Measurements from ENCODE around the gene VARS2. TPM values are rescaled to one million over a fixed set of nuclear protein-coding genes. Genes with fewer than 3 reads are reported as not detected.
"Not testable (repeated sequence)": the region's sequence is repeated elsewhere in the genome, so short reads cannot be mapped to it uniquely, and the experiment has no call there.

Gene VARS2
- total and polyA plus RNA-seq, 2 donors (not counting 1 experiment from before 2014, with no cell fraction given) = 27.1 to 41.6 TPM

- intact Hi-C loops (cut with micrococcal nuclease) = no loop called here
- Histone ChIP-seq H3K9ac (ENCODE audit: low read length) (no peak overlapping the region), H4K20me1 (ENCODE audit: control insufficient read depth, insufficient read depth, low read length, poor library complexity, severe bottlenecking) (no peaks in the 10 kb centered on the region), H3K27me3 (replicated peaks in 1 of 4; ENCODE audit: control extremely low read depth in 1 of 4, control insufficient read depth in 3 of 4, insufficient read depth in 4 of 4, low read length in 3 of 4) (no peaks in the 10 kb centered on the region), H3K4me3 (ENCODE audit: control extremely low read depth in 1 of 5, extremely low read depth in 1 of 5, insufficient read depth in 1 of 5, low read depth in 2 of 5, low read length in 4 of 5) (no peak overlapping the region), H2AFZ (ENCODE audit: insufficient read depth, low read depth, low read length, poor library complexity, severe bottlenecking) (no peak overlapping the region), H3K79me2 (ENCODE audit: control insufficient read depth, insufficient read depth, low read length) (no peaks in the 10 kb centered on the region), H3K27ac (ENCODE audit: low read length in 2 of 2) (no peak overlapping the region), H3K4me1 (ENCODE audit: control insufficient read depth in 2 of 2, insufficient read depth in 2 of 2, low read length in 2 of 2) (peaks cover 7 to 15% of the 10 kb centered on the region in 2 donors), H3K9me3 (ENCODE audit: control extremely low read depth in 1 of 3, control insufficient read depth in 2 of 3, insufficient read depth in 1 of 3, low read length in 2 of 3) (no peaks in the 10 kb centered on the region), H3K36me3 (replicated peaks in 1 of 2; ENCODE audit: control extremely low read depth in 1 of 2, control insufficient read depth in 1 of 2, extremely low read depth in 1 of 2, insufficient read depth in 2 of 2, low read length in 1 of 2) (peaks cover 2 to 70% of the 10 kb centered on the region in 2 experiments), H3K4me2 (replicated peaks; ENCODE audit: low read depth, low read length, poor library complexity, severe bottlenecking) (no peak overlapping the region)
- H3K27me3 Mint-ChIP-seq = no peaks in the 10 kb centered on the region
- ATAC-seq (ENCODE audit: low read depth) = no peak
- ChIA-PET CTCF (interaction anchor here (0.9 to 2.9 kb wide), 3 partner anchors 151 to 169 kb away, joined by 3 to 12 read pairs (median 8); no protein-coding TSS in a partner anchor), POLR2A (interaction anchor here (0.5 kb wide), 1 partner anchor 225 kb away, joined by 3 read pairs; no protein-coding TSS in a partner anchor)
- H3K4me3 Mint-ChIP-seq = no peak overlapping the region
- TF ChIP-seq EZH2 (IDR thresholded peaks at IDR 0.05; ENCODE audit: borderline replicate concordance, insufficient read depth, low read depth, low read length, poor library complexity, severe bottlenecking) = no peak
- TF ChIP-seq CTCF (IDR thresholded peaks at IDR 0.05) = no peak
- peaks cover 17% of the 10 kb centered on the region for H3K4me1 Mint-ChIP-seq
- no peak overlapping the region for H3K27ac Mint-ChIP-seq
- H3K9me3 Mint-ChIP-seq (ENCODE audit: insufficient read depth) = no peaks in the 10 kb centered on the region
- no peak for DNase-seq
- 83% methylated on average over 1 of the region's 8 CpGs for WGBS (ENCODE audit: insufficient coverage)
These were observed 4.6 kb downstream of the VARS2 start for GRCh38 chr6:30918670-30919069.

GRCh38 chr6:30922447-30922852 lies 8.4 kb downstream of the VARS2 start:
- H3K4me3 ChIP-seq (ENCODE audit: control extremely low read depth in 1 of 5, extremely low read depth in 1 of 5, insufficient read depth in 1 of 5, low read depth in 2 of 5, low read length in 4 of 5) = no peak overlapping the region
- Mint-ChIP-seq H3K27me3 (no peaks in the 10 kb centered on the region), H3K9me3 (ENCODE audit: insufficient read depth) (no peaks in the 10 kb centered on the region), H3K4me1 (no peaks in the 10 kb centered on the region), H3K4me3 (no peak overlapping the region), H3K27ac (no peak overlapping the region)
- H3K9ac ChIP-seq (ENCODE audit: low read length) = no peak overlapping the region
- no peak for DNase-seq
- no peaks in the 10 kb centered on the region for H3K27me3 ChIP-seq (replicated peaks in 1 of 4; ENCODE audit: control extremely low read depth in 1 of 4, control insufficient read depth in 3 of 4, insufficient read depth in 4 of 4, low read length in 3 of 4)
- 87% methylated on average over 5 of the region's 7 CpGs for WGBS (ENCODE audit: insufficient coverage)
- no peaks in the 10 kb centered on the region for H3K9me3 ChIP-seq (ENCODE audit: control extremely low read depth in 1 of 3, control insufficient read depth in 2 of 3, insufficient read depth in 1 of 3, low read length in 2 of 3)
- no peaks in the 10 kb centered on the region for H3K79me2 ChIP-seq (ENCODE audit: control insufficient read depth, insufficient read depth, low read length)
- H4K20me1 ChIP-seq (ENCODE audit: control insufficient read depth, insufficient read depth, low read length, poor library complexity, severe bottlenecking) = no peaks in the 10 kb centered on the region
- no peak overlapping the region for H3K27ac ChIP-seq (ENCODE audit: low read length in 2 of 2)
- intact Hi-C loops (cut with micrococcal nuclease) = no loop called here
- TF ChIP-seq EZH2 (IDR thresholded peaks at IDR 0.05; ENCODE audit: borderline replicate concordance, insufficient read depth, low read depth, low read length, poor library complexity, severe bottlenecking) (no peak), CTCF (IDR thresholded peaks at IDR 0.05) (no peak)
- ChIA-PET POLR2A (no interaction called here), CTCF (interaction anchor here (0.6 kb wide), 1 partner anchor 129 kb away, joined by 3 read pairs; no protein-coding TSS in a partner anchor)
- no peak overlapping the region for H2AFZ ChIP-seq (ENCODE audit: insufficient read depth, low read depth, low read length, poor library complexity, severe bottlenecking)
- no peaks in the 10 kb centered on the region for H3K4me1 ChIP-seq (ENCODE audit: control insufficient read depth in 2 of 2, insufficient read depth in 2 of 2, low read length in 2 of 2)
- no peak overlapping the region for H3K4me2 ChIP-seq (replicated peaks; ENCODE audit: low read depth, low read length, poor library complexity, severe bottlenecking)
- peaks cover 4 to 72% of the 10 kb centered on the region in 2 experiments for H3K36me3 ChIP-seq (replicated peaks in 1 of 2; ENCODE audit: control extremely low read depth in 1 of 2, control insufficient read depth in 1 of 2, extremely low read depth in 1 of 2, insufficient read depth in 2 of 2, low read length in 1 of 2)
- no peak for ATAC-seq (ENCODE audit: low read depth)

GRCh38 chr6:30924040-30924627 lies 10.1 kb downstream of the VARS2 start:
- POLR2A ChIA-PET; H3K9me3 Mint-ChIP-seq (ENCODE audit: insufficient read depth): not testable (repeated sequence)

More at GRCh38 chr6:30924040-30924627, 10.1 kb downstream of the VARS2 start:
- H3K79me2 ChIP-seq (ENCODE audit: control insufficient read depth, insufficient read depth, low read length); H3K27me3 Mint-ChIP-seq; ATAC-seq (ENCODE audit: low read depth); H3K4me1 ChIP-seq (ENCODE audit: control insufficient read depth in 2 of 2, insufficient read depth in 2 of 2, low read length in 2 of 2); intact Hi-C loops (cut with micrococcal nuclease); H3K9ac ChIP-seq (ENCODE audit: low read length); H3K4me1 Mint-ChIP-seq; H3K4me3 Mint-ChIP-seq; H2AFZ ChIP-seq (ENCODE audit: insufficient read depth, low read depth, low read length, poor library complexity, severe bottlenecking); H3K9me3 ChIP-seq (ENCODE audit: control extremely low read depth in 1 of 3, control insufficient read depth in 2 of 3, insufficient read depth in 1 of 3, low read length in 2 of 3); H3K4me2 ChIP-seq (replicated peaks; ENCODE audit: low read depth, low read length, poor library complexity, severe bottlenecking); H3K27ac ChIP-seq (ENCODE audit: low read length in 2 of 2); H3K27ac Mint-ChIP-seq; DNase-seq; H4K20me1 ChIP-seq (ENCODE audit: control insufficient read depth, insufficient read depth, low read length, poor library complexity, severe bottlenecking); H3K4me3 ChIP-seq (ENCODE audit: control extremely low read depth in 1 of 5, extremely low read depth in 1 of 5, insufficient read depth in 1 of 5, low read depth in 2 of 5, low read length in 4 of 5); CTCF ChIA-PET; H3K27me3 ChIP-seq (replicated peaks in 1 of 4; ENCODE audit: control extremely low read depth in 1 of 4, control insufficient read depth in 3 of 4, insufficient read depth in 4 of 4, low read length in 3 of 4): not testable (repeated sequence)
- H3K36me3 ChIP-seq (replicated peaks in 1 of 2; ENCODE audit: control extremely low read depth in 1 of 2, control insufficient read depth in 1 of 2, extremely low read depth in 1 of 2, insufficient read depth in 2 of 2, low read length in 1 of 2) = peaks cover 4 to 61% of the 10 kb centered on the region in 2 experiments
- 97% methylated on average over 8 of the region's 9 CpGs for WGBS (ENCODE audit: insufficient coverage)

Data from B cell (primary cell).